A673 (cell line): Measurements from ENCODE around the gene CNTROB. TPM values are rescaled to one million over a fixed set of nuclear protein-coding genes. Genes with fewer than 3 reads are reported as not detected.

Experiments used
- BruUV-seq: library from RNA; stranded (reverse); fragments of 400-500 nt; replicated peaks from 2 replicates; lab custom pipeline; 2021; lab: Mats Ljungman, UMichigan
- CTCF ChIA-PET: fragments of 300-600 bp; sonication (Branson Sonifier 250); formaldehyde crosslinking; loops from one replicate; lab custom pipeline; 2022; ENCODE audit warnings: antibody characterized with exemption; lab: Charles Lee
- POLR2A ChIA-PET: fragments of 300-600 bp; sonication (Branson Sonifier 250); formaldehyde crosslinking; loops from one replicate; lab custom pipeline; 2022; ENCODE audit warnings: antibody characterized with exemption; ENCODE audit not compliant: low non-redundant PET; lab: Charles Lee
- DNase-seq: peaks from one replicate; pipeline ENCODE4 v3.0.0-alpha.2; 2015; ENCODE audit warnings: low spot score
- H3K27ac ChIP-seq: fragments of 200-600 bp; sonication (generic); 2 replicates; pipeline ENCODE4 v1.5.1; 2016; ENCODE audit warnings: mixed run types, low read depth, mild to moderate bottlenecking, mixed read lengths, antibody characterized with exemption, low read length; ENCODE audit not compliant: poor library complexity, severe bottlenecking
- H3K27me3 ChIP-seq: fragments of 200-600 bp; sonication (generic); replicated peaks from 2 replicates; pipeline ENCODE4 v1.6.1; 2017; ENCODE audit warnings: mixed run types, low read depth, mild to moderate bottlenecking, mixed read lengths, antibody characterized with exemption, low read length; ENCODE audit not compliant: insufficient read depth, poor library complexity
- H3K36me3 ChIP-seq: fragments of 200-600 bp; sonication (generic); 2 replicates; pipeline ENCODE4 v1.6.1; 2016; ENCODE audit warnings: mixed run types, mild to moderate bottlenecking, mixed read lengths, antibody characterized with exemption, low read length; ENCODE audit not compliant: insufficient read depth, poor library complexity, severe bottlenecking
- H3K4me1 ChIP-seq: fragments of 200-600 bp; sonication (generic); 2 replicates; pipeline ENCODE4 v1.6.1; 2017; ENCODE audit warnings: mixed run types, mild to moderate bottlenecking, mixed read lengths, antibody characterized with exemption, low read length; ENCODE audit not compliant: insufficient read depth, poor library complexity, severe bottlenecking
- H3K4me3 ChIP-seq: fragments of 200-600 bp; sonication (generic); 2 replicates; pipeline ENCODE4 v1.5.1; 2016; ENCODE audit warnings: low read depth, mixed run types, mild to moderate bottlenecking, mixed read lengths, low read length; ENCODE audit not compliant: poor library complexity, severe bottlenecking
- H3K9me3 ChIP-seq: fragments of 200-600 bp; sonication (generic); 2 replicates; pipeline ENCODE4 v1.6.1; 2016; ENCODE audit warnings: mixed run types, low read depth, mild to moderate bottlenecking, mixed read lengths, antibody characterized with exemption, low read length; ENCODE audit not compliant: poor library complexity, severe bottlenecking
- CTCF ChIP-seq: fragments of 300-800, 200-600 bp; sonication (generic); conservative IDR thresholded peaks from 2 replicates; pipeline ENCODE4 v1.5.1; 2017; ENCODE audit warnings: low read depth, mild to moderate bottlenecking, antibody characterized with exemption, low read length, moderate library complexity, mixed read lengths
- EZH2 ChIP-seq: fragments of 200-600 bp; sonication (generic); IDR thresholded peaks from 2 replicates; pipeline ENCODE4 v1.6.1; 2017; ENCODE audit warnings: borderline replicate concordance, low read depth, mild to moderate bottlenecking, mixed read lengths, antibody characterized with exemption, low read length; ENCODE audit not compliant: poor library complexity, severe bottlenecking
- intact Hi-C: fragments of 100-400 bp; cut with micrococcal nuclease; formaldehyde crosslinking; loops from one replicate; pipeline ENCODE4 v1.10.0; 2022; ENCODE audit not compliant: unreplicated experiment
- total RNA-seq: library from RNA; stranded (reverse); gene quantifications from 2 replicates; pipeline ENCODE4 v1.2.3, GENCODE V29; 2021

The CNTROB gene
- total RNA-seq, 1 experiment from 2014 or later, result 72.3 TPM

GRCh38 chr17:7916385-7916682 is 15.7 kb upstream of the CNTROB start:
- H3K4me3 ChIP-seq, result peak overlapping the region; percentile 53
- intact Hi-C loops, result no loop called here
- no peaks in the 10 kb centered on the region for H3K9me3 ChIP-seq
- H3K27ac ChIP-seq, result peak overlapping the region; percentile 76
- TF ChIP-seq EZH2 (no peak), CTCF (no peak)
- no TSS peak for BruUV-seq
- ChIA-PET POLR2A (interaction anchor here (0.6 kb wide), 1 partner anchor 13 kb away, joined by 3 read pairs; the partner anchor contains the start of gene KCNAB3), CTCF (no interaction called here)
- H3K4me1 ChIP-seq, result peaks cover 15% of the 10 kb centered on the region
- DNase-seq, result no peak
- peaks cover 15% of the 10 kb centered on the region for H3K36me3 ChIP-seq
- no peaks in the 10 kb centered on the region for H3K27me3 ChIP-seq

DNA sequence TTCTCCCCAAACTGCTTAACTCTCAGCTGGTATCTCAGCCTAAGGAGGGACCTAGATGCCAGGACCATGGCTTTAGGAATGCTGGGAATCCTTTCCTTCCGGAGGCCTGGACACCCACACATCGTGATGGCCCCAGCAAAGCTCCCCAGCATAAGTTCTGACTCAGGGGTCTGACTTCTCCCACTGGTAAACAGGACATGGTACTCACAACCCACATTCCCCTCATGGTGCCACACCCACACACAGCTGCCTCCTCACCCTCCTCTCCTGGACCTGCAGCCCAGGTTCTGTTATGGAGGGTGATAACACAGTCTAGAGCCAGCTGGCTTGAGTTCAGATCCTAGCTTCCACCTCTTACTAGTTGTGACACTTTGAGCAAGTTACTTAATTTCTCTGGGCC is 15.2 kb upstream of the CNTROB start:
- ChIA-PET POLR2A (no interaction called here), CTCF (no interaction called here)
- TF ChIP-seq CTCF (no peak), EZH2 (no peak)
- intact Hi-C loops, result no loop called here
- no peak for DNase-seq
- no TSS peak for BruUV-seq
- no peaks in the 10 kb centered on the region for H3K9me3 ChIP-seq
- H3K36me3 ChIP-seq, result peaks cover 10% of the 10 kb centered on the region
- H3K4me3 ChIP-seq, result no peak overlapping the region
- H3K27me3 ChIP-seq, result no peaks in the 10 kb centered on the region
- peaks cover 15% of the 10 kb centered on the region for H3K4me1 ChIP-seq
- H3K27ac ChIP-seq, result no peak overlapping the region

DNA sequence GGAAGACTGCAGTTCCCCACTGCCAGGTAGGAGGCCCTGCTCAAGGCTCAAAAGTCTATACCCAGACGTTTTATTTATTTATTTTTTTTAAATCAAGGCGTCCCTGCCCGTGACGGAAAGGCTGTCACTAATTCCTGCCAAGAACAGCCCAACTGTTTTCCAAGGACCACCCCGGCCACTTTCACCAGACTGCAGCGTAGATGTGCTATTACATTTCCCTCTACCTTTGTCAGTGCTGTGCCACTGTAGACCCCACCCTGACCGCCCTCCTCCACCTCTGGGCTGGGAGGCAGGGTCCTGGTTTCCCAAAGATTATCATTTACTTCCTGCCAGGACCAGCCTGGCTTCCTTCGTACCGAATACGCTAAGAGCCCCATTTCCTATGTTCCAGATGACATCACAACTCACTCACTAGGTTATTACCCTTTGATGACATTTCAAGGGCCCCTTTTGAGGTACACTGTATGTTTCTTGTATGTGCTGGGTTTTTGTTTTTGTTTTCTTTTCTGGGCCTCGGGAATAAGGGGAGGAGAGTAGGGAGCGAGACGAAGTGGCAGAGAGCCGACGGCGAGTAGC is 9.6 kb upstream of the CNTROB start:
- H3K27ac ChIP-seq, result no peak overlapping the region
- H3K27me3 ChIP-seq, result no peaks in the 10 kb centered on the region
- H3K4me3 ChIP-seq, result no peak overlapping the region
- POLR2A ChIA-PET, result no interaction called here
- no TSS peak for BruUV-seq
- no peak for DNase-seq
- H3K36me3 ChIP-seq, result no peaks in the 10 kb centered on the region
- no peaks in the 10 kb centered on the region for H3K4me1 ChIP-seq
- TF ChIP-seq CTCF (no peak), EZH2 (no peak)
- H3K9me3 ChIP-seq, result no peaks in the 10 kb centered on the region
- CTCF ChIA-PET, result no interaction called here
- intact Hi-C loops, result no loop called here
